ENCODE measurements around the gene ANAPC10.

DNA sequence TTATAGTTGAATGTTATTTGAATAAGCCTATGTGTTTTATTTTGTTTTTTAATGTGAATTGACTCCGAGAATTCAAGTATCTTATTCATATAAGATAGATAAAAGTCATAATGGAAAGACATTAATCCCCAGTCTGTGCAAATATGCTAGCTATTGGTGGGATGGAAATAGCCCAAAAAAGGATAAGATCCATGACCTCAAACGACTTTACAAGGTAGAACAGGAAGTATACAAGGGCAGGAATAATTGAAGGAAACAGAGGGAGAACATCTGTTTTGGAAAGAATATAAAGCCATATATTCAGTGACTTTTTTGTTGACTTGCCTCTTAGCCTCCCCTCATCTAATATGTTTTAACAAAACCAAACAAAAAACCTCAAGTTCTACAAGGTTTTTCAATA lies 9.1 kb upstream of the ANAPC10 start:
- TF ChIP-seq CTCF (IDR thresholded peaks at IDR 0.05; ENCODE audit: extremely low read depth in 1 of 2, insufficient read depth in 1 of 2, low read depth in 1 of 2, low read length in 2 of 2), result no peak
- TF ChIP-seq GATA2 (IDR thresholded peaks at IDR 0.05; ENCODE audit: insufficient read depth, insufficient read length, low read depth, low read length), result no peak
- TF ChIP-seq POLR2A (IDR thresholded peaks at IDR 0.05; ENCODE audit: low read depth, low read length), result no peak
- TF ChIP-seq, protein P1, sequence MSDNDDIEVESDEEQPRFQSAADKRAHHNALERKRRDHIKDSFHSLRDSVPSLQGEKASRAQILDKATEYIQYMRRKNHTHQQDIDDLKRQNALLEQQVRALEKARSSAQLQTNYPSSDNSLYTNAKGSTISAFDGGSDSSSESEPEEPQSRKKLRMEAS (IDR thresholded peaks at IDR 0.05; ENCODE audit: insufficient read depth, insufficient read length), result no peak
- TF ChIP-seq MYC (IDR thresholded peaks at IDR 0.05; ENCODE audit: low read depth, low read length), result no peak

All from endothelial cell of umbilical vein (primary cell).